Measurements from ENCODE around the gene EZR.

Gene EZR

DNA sequence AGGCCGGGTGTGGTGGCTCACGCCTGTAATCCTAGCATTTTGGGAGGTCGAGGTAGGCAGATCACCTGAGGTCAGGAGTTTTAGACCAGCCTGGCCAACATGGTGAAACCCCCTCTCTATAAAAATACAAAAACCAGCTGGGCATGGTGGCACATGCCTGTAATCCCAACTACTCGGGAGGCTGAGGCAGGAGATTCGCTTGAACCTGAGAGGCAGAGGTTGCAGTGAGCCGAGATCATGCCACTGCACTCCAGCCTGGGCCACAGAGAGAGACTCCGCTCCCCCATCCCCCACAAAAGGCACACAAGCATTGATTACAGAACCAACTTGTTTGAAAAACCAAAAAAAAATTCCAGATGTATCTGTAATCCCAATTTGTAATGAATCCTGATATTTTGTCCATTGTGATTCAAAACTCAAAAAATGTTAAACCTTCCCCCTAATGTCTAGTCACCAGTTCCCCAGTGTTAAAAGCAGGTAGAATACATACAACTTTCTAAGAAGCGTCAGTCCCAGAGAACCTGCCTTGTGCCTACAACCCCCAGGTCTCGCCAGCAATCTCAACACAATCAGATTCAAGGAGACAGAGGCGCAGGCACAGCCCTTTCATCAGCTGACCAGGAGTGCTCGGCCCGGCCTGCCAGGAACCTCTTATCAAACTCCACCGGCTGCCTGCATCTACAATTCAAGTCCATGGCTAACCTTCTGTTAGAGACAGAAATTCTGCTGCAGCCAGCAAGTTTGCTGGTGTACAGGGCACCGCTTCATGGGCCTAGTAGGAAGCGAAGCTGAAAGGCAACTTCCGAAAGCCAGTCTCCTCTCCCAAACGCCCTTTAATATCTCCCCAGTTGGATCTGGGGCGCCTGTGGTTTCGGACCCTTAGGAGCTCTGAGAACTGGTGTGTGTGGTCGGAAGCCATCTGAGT lies 2.1 kb downstream of the EZR start:
- DNase-seq, result peak; percentile 33

DNA sequence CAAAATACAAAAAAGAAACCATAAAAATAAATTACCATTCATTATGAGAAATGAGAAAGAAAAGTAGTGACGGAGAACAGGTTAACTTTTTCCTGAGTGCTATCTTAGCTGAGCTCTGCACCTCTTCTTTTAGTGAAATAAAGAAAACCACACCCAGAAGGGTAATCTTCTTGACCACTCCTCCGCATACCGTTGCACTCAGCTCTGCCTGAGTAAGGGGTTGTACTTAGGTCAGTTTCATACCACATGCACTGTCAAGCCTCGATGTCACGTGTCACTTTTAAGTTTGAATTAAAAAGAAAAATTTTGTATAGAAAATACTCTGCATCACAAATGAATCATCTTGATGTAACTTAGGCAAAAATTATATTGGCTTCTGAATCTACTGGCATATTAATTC lies 2.8 kb downstream of the EZR start:
- DNase-seq, result no peak

- DNase-seq, result no peak
Measured at GRCh38 chr6:158815907-158816306, 3.3 kb downstream of the EZR start.

DNA sequence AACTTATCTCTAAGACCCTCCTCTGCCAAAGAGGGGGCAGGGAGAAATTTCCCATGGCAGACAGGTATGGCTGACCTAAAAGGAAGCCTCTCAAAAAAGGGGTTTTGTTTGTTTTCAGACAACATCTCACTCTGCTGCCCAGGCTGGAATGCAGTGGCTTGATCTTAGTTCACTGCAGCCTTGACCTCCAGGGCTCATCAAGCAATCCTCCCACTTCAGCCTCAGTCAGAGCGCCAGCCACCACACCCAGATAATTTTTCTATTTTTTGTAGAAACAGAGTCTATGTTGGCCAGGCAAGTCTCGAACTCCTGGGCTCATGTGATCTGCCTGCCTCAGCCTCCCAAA lies 3.8 kb downstream of the EZR start:
- DNase-seq, result no peak

- no peak for DNase-seq
Measured at GRCh38 chr6:158813032-158813431, 6.1 kb downstream of the EZR start.

- no peak for DNase-seq
Measured at GRCh38 chr6:158812611-158813010, 6.6 kb downstream of the EZR start.

DNA sequence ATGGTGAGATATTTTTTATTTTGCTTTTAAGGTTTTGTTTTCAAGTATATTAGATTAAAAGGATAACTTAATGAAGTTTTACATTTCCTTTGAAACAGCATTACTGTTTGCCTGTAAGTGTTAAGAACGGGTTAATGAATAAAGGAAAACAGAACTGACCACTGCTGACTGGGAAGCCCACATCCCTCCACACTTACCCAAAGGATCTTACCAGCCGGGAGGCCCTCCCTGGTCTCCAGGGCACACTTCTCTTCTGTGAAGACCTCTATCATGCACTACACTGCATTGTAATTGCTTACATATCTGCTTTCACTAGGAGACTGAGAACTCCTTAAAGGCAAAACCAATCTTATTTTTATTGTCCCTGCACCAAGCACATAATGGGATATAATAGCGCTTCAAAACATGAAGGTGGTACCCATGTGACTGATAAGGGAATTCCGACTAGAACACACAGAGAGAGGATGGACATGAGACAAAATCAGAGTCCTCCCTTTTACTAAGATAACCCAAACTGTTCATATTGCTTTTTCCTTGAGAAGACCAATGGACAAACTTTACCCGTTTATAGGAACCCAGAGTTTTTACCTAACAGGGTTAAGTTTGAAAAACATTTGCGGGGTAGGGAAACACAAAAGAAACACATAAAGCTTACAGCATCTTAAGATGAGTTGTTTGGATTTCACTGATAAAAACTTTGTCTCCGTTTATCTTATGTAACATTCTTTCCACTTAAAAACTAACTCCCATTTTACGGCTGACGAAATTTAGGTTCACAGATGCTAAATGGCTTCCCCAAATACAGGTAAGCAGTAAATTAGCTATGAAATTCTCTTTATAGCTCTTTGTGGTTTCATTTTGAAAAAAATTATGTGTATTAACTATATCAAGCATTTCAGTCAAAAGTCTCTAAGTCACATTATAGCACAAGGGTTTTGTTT lies 8.7 kb downstream of the EZR start:
- DNase-seq, result no peak

- no peak for DNase-seq
Measured at GRCh38 chr6:158808941-158809678, 10.1 kb downstream of the EZR start.

DNA sequence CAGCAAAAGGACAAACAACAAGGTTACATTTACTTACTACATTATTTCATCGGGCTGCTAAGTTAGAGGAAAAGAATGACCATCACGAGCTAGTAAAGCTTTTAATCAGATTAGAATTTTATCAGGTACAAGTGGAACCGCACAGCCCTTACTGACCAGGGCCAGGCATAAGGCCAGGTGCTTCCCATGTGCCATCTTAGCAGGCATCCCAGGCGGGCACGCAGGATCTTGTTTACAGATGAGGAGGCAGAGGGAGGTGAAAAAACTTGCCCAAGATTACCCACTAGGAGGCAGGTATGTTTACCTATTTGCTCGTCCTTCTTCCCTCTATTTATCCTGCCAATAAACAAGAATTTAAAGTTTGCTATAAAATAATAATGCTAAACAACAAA lies 10.7 kb downstream of the EZR start:
- no peak for DNase-seq

DNA sequence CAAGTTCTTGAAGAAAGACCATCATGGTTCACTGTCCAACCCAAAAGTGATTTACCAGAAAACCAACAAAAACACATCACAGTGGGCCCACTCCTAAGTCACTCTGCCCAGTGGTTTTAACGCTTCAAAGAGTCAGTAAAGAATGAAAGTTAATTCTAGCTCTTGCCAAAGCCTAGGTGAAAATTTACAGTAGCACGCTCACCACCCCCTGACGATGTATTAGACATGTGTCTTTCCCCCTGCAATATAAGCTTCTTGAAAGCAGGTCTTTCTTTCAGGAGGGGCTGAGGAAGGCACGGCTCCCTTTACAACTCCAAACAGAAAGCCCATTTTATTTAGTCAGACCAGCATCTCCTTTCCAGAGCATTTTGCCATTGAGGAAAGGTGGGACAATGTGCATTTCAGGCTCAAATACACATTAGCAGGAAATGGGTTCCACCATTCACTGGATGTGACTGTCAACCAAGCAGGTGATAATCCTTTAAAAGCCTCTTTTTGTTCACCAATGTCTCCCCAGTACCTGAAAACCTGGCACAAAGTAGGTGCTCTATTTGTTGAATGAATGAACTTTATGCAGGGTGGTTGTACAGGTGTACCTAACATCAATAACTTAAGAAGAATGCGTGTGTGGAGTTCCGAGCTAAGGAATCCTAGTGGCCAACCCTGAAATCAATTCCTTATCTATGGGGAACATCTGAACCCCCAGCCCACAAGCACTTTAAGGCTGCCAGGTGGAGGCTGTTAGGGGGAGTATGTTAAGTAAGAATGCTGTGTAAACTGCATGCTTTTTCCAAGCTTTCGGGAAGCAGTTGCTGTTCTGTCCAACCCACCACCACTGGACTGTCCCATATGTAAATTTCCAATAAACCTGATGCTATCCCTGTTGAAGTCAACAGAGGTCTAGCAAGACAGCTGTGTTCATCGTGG lies 11.4 kb downstream of the EZR start:
- no peak for DNase-seq

DNA sequence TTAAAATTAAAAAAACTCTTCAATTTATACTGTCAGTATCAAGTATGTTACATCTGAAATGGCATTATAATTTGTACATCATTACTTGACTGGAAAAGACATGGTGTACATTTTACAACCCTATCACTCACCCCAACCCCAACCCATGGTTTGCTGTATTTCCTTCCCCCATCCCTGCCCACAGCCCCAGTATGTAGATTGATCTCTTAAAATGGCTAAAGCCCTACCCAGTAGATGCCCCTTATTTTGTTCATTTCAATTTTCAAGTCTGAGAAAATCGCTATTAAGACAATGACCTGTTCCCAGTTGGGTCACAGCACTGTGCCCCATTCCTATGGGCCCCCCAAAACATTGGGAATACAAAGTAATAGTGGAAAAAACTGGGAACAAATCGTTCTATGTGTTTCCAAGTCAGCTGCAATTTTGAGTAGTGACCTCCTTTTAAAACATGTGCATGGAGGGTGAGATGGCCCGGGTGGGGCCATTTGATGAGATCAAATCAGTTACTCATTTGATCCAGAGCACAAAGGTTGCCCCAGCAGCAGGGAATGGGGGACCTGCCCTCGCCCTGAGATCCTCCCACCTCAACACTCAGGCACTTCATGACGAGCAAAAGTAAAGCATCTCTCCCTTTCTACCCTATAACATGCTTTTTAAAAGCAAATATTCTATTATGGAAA lies 13.3 kb downstream of the EZR start:
- DNase-seq, result no peak

DNA sequence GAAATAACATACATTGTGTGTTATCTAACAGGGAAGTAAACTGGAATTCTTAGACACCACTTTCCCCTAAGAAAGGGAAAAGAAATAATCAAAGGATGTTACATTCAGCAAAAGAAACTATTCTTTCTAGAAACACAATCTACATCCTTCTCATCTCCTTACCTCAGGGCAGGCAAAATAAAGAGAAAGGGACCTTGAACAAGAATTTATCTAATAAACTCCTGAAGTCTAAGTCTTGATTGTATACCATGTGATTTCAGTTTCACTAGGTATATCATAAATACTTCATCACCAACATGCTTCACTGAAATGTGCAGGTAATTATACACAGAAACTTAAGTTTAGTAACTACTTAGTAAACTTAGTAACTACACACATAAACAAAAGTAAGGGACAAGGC lies 15.0 kb downstream of the EZR start:
- DNase-seq, result no peak

GRCh38 chr6:158803733-158804143 lies 15.4 kb downstream of the EZR start:
- peak; percentile 48 for DNase-seq

DNA sequence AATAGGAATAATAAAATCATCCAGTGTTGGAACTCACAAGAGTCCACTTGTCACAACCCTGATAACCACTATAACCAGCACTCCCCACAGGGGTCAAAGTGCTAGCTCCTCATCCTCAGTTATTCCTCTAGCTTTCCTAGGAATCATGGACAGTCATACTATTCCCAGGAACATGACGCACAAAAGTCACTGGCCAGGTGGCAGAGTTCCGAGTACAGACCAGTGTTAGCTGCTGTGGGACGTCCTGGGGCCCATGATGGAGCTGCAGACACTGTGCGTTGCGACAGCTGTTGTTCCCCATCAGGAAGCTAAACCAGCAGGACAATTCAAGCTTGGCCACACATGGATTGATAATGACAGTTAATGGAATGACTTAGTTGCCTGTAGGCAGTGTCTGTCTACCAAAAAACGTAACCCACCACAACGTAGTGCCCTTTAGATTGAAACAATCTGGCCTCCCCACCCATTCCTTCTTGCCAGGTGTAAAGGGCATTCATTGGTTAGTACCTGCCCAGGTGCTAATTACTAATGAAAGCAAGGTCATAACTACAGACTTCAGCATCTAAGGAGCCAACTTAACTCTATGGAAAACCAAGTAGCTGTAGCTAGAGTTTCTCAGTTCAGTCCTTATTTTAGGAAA lies 17.4 kb downstream of the EZR start:
- no peak for DNase-seq

GRCh38 chr6:158799051-158799792 lies 19.9 kb downstream of the EZR start:
- peak; percentile 46 for DNase-seq

- DNase-seq, result no peak
Measured at GRCh38 chr6:158798311-158798710, 20.9 kb downstream of the EZR start.

- peak; percentile 38 for DNase-seq
Measured at GRCh38 chr6:158797331-158798310, 21.5 kb downstream of the EZR start.

- DNase-seq, result no peak
Measured at GRCh38 chr6:158796353-158796752, 22.8 kb downstream of the EZR start.

GRCh38 chr6:158795516-158795915 lies 23.7 kb downstream of the EZR start:
- no peak for DNase-seq

Data from EL (cell line).